OCI-LY7 (cell line): Measurements from ENCODE around the gene IL21R. TPM values are rescaled to one million over a fixed set of nuclear protein-coding genes. Genes with fewer than 3 reads are reported as not detected.

Source experiments
- BruUV-seq: library from RNA; stranded (reverse); fragments of 400-500 nt; replicated peaks from 2 replicates; lab custom pipeline; 2021; lab: Mats Ljungman, UMichigan
- CTCF ChIA-PET: fragments of 300-600 bp; sonication (Branson Sonifier 250); formaldehyde crosslinking; loops from one replicate; lab custom pipeline; 2022; ENCODE audit warnings: antibody characterized with exemption; ENCODE audit not compliant: unreplicated experiment; lab: Charles Lee
- POLR2A ChIA-PET: fragments of 300-600 bp; sonication (Branson Sonifier 250); formaldehyde crosslinking; loops from one replicate; lab custom pipeline; 2022; ENCODE audit warnings: antibody characterized with exemption; lab: Charles Lee
- DNase-seq: peaks from one replicate; pipeline ENCODE4 v3.0.0-alpha.2; 2015; ENCODE audit warnings: low spot score
- H2AFZ ChIP-seq: fragments of 200-600 bp; sonication (generic), shearing (Covaris generic); 2 replicates; pipeline ENCODE4 v1.6.1; 2014; ENCODE audit warnings: mild to moderate bottlenecking, antibody characterized with exemption, low read length, moderate library complexity
- H3K27ac ChIP-seq: fragments of 200-600 bp; sonication (generic); 2 replicates; pipeline ENCODE4 v1.5.1; 2014; ENCODE audit warnings: mixed run types, low read depth, mild to moderate bottlenecking, moderate library complexity, low read length, inconsistent platforms; ENCODE audit not compliant: poor library complexity, severe bottlenecking
- H3K36me3 ChIP-seq: fragments of 200-600 bp; sonication (generic); 2 replicates; pipeline ENCODE4 v1.6.1; 2014; ENCODE audit warnings: mild to moderate bottlenecking, antibody characterized with exemption, low read length, moderate library complexity, mixed read lengths; ENCODE audit not compliant: insufficient read depth
- H3K4me1 ChIP-seq: fragments of 200-600 bp; sonication (generic); 2 replicates; pipeline ENCODE4 v1.5.1; 2014; ENCODE audit warnings: mild to moderate bottlenecking, low read length; ENCODE audit not compliant: insufficient read depth, poor library complexity, severe bottlenecking
- H3K4me2 ChIP-seq: fragments of 200-600 bp; sonication (generic); 2 replicates; pipeline ENCODE4 v1.6.1; 2014; ENCODE audit warnings: mild to moderate bottlenecking, low read length
- H3K4me3 ChIP-seq: fragments of 200-600 bp; sonication (generic); 2 replicates; pipeline ENCODE4 v1.5.1; 2014; ENCODE audit warnings: mild to moderate bottlenecking, low read depth, low read length; ENCODE audit not compliant: poor library complexity, severe bottlenecking
- H3K79me2 ChIP-seq: fragments of 200-600 bp; sonication (generic); 2 replicates; pipeline ENCODE4 v1.6.1; 2016; ENCODE audit warnings: low read depth, mild to moderate bottlenecking, low read length, moderate library complexity, mixed read lengths; ENCODE audit not compliant: insufficient read depth
- H3K9me2 ChIP-seq: fragments of 200-600 bp; sonication (generic); 2 replicates; pipeline ENCODE4 v1.6.1; 2016; ENCODE audit warnings: mild to moderate bottlenecking, low read length, mixed read lengths; ENCODE audit not compliant: insufficient read depth
- H3K9me3 ChIP-seq: fragments of 200-600 bp; sonication (generic); 2 replicates; pipeline ENCODE4 v1.6.1; 2014; ENCODE audit warnings: mild to moderate bottlenecking, mixed run types, low read length, mixed read lengths
- H4K20me1 ChIP-seq: fragments of 200-600 bp; sonication (generic); 2 replicates; pipeline ENCODE4 v1.6.1; 2014; ENCODE audit warnings: mild to moderate bottlenecking, antibody characterized with exemption, low read length, moderate library complexity, mixed read lengths; ENCODE audit not compliant: insufficient read depth
- CTCF ChIP-seq: fragments of 200-600 bp; sonication (generic); conservative IDR thresholded peaks from 2 replicates; pipeline ENCODE4 v1.5.1; 2014; ENCODE audit warnings: mild to moderate bottlenecking, antibody characterized with exemption, low read length, moderate library complexity, mixed read lengths
- EZH2phosphoT487 ChIP-seq: fragments of 200-600 bp; sonication (generic); IDR thresholded peaks from 2 replicates; pipeline ENCODE4 v1.6.1; 2018; ENCODE audit warnings: low read depth, borderline replicate concordance, mild to moderate bottlenecking, mixed run types, antibody characterized with exemption, low read length, moderate library complexity, mixed read lengths
- intact Hi-C: fragments of 100-400 bp; cut with micrococcal nuclease; formaldehyde crosslinking; loops from one replicate; pipeline ENCODE4 v1.10.0; 2022; ENCODE audit not compliant: unreplicated experiment
- total RNA-seq, 2 experiments: library from RNA; depleted of rRNA in 1 of 2; stranded (reverse); fragments of >200 nt in 1 of 2; shearing (Covaris generic) in 1 of 2; gene quantifications; 2 replicates each; pipeline ENCODE4 v1.2.3, GENCODE V29; 2014 to 2022

Gene IL21R
- total RNA-seq, 2 experiments from 2014 or later = 10.0 to 47.0 TPM

GRCh38 chr16:27495191-27495590, 93.2 kb downstream of the IL21R start:
- no peak overlapping the region for H2AFZ ChIP-seq
- H4K20me1 ChIP-seq = no peaks in the 10 kb centered on the region
- BruUV-seq = no TSS peak
- peaks cover 70% of the 10 kb centered on the region for H3K36me3 ChIP-seq
- no peak overlapping the region for H3K27ac ChIP-seq
- H3K9me3 ChIP-seq = no peaks in the 10 kb centered on the region
- no peak overlapping the region for H3K4me3 ChIP-seq
- intact Hi-C loops = no loop called here
- H3K9me2 ChIP-seq = no peaks in the 10 kb centered on the region
- POLR2A ChIA-PET = interaction anchor here (0.6 kb wide), 2 partner anchors 360 to 1648 kb away, joined by 3 read pairs; no protein-coding TSS in a partner anchor
- H3K4me2 ChIP-seq = no peak overlapping the region
- CTCF ChIA-PET = no interaction called here
- no peak for DNase-seq
- H3K4me1 ChIP-seq = no peaks in the 10 kb centered on the region
- TF ChIP-seq CTCF = no peak
- no peak for TF ChIP-seq EZH2phosphoT487
- no peaks in the 10 kb centered on the region for H3K79me2 ChIP-seq

GRCh38 chr16:27498031-27498825, 96.3 kb downstream of the IL21R start:
- ChIA-PET CTCF (no interaction called here), POLR2A (no interaction called here)
- peaks cover 71% of the 10 kb centered on the region for H3K36me3 ChIP-seq
- no peaks in the 10 kb centered on the region for H3K9me2 ChIP-seq
- intact Hi-C loops = no loop called here
- H3K4me1 ChIP-seq = no peaks in the 10 kb centered on the region
- no peak overlapping the region for H3K4me3 ChIP-seq
- H3K4me2 ChIP-seq = no peak overlapping the region
- H3K9me3 ChIP-seq = no peaks in the 10 kb centered on the region
- no peaks in the 10 kb centered on the region for H4K20me1 ChIP-seq
- H3K79me2 ChIP-seq = no peaks in the 10 kb centered on the region
- no TSS peak for BruUV-seq
- no peak overlapping the region for H2AFZ ChIP-seq
- TF ChIP-seq CTCF = no peak
- no peak for TF ChIP-seq EZH2phosphoT487
- no peak overlapping the region for H3K27ac ChIP-seq
- no peak for DNase-seq

- intact Hi-C loops = no loop called here
- Histone ChIP-seq H3K36me3 (peaks cover 79% of the 10 kb centered on the region), H3K79me2 (no peaks in the 10 kb centered on the region), H3K9me2 (no peaks in the 10 kb centered on the region), H3K4me3 (no peak overlapping the region), H4K20me1 (no peaks in the 10 kb centered on the region), H3K4me1 (no peaks in the 10 kb centered on the region), H3K27ac (no peak overlapping the region), H2AFZ (no peak overlapping the region), H3K4me2 (no peak overlapping the region), H3K9me3 (no peaks in the 10 kb centered on the region)
- TF ChIP-seq CTCF = no peak
- no peak for TF ChIP-seq EZH2phosphoT487
- no peak for DNase-seq
- ChIA-PET POLR2A (no interaction called here), CTCF (no interaction called here)
- BruUV-seq = no TSS peak
These were observed 97.1 kb downstream of the IL21R start for GRCh38 chr16:27498916-27499658.
